GM18526 (cell line): ENCODE data around the gene SCGB1A1.

Experiments
- POLR2A ChIP-seq: IDR thresholded peaks from 3 replicates; pipeline ENCODE4 v1.6.1; 2011; ENCODE audit not compliant: insufficient read length; ENCODE audit errors: extremely low read depth

SCGB1A1 gene

GRCh38 chr11:62410972-62411371 lies 7.9 kb upstream of the SCGB1A1 start:
- TF ChIP-seq POLR2A = no peak

GRCh38 chr11:62411524-62411923 lies 7.3 kb upstream of the SCGB1A1 start:
- TF ChIP-seq POLR2A = no peak

- no peak for TF ChIP-seq POLR2A
Observed at GRCh38 chr11:62413060-62413696, 5.7 kb upstream of the SCGB1A1 start.

- no peak for TF ChIP-seq POLR2A
Observed at GRCh38 chr11:62416596-62416995, 2.2 kb upstream of the SCGB1A1 start.

GRCh38 chr11:62418136-62418535 lies 697 bp upstream of the SCGB1A1 start:
- no peak for TF ChIP-seq POLR2A

GRCh38 chr11:62419314-62419929 lies 589 bp downstream of the SCGB1A1 start:
- no peak for TF ChIP-seq POLR2A

GRCh38 chr11:62419943-62420342 lies 1.1 kb downstream of the SCGB1A1 start:
- TF ChIP-seq POLR2A = no peak

- no peak for TF ChIP-seq POLR2A
Observed at GRCh38 chr11:62420882-62421281, 2.0 kb downstream of the SCGB1A1 start.

GRCh38 chr11:62421996-62422395 lies 3.2 kb downstream of the SCGB1A1 start:
- no peak for TF ChIP-seq POLR2A

GRCh38 chr11:62423012-62423411 lies 4.2 kb downstream of the SCGB1A1 start:
- no peak for TF ChIP-seq POLR2A

GRCh38 chr11:62427630-62428233 lies 8.9 kb downstream of the SCGB1A1 start:
- no peak for TF ChIP-seq POLR2A

GRCh38 chr11:62428871-62429560 lies 10.2 kb downstream of the SCGB1A1 start:
- no peak for TF ChIP-seq POLR2A

- TF ChIP-seq POLR2A = no peak
Observed at GRCh38 chr11:62430425-62430824, 11.6 kb downstream of the SCGB1A1 start.

- TF ChIP-seq POLR2A = no peak
Observed at GRCh38 chr11:62431171-62431901, 12.5 kb downstream of the SCGB1A1 start.

- no peak for TF ChIP-seq POLR2A
Observed at GRCh38 chr11:62432695-62433094, 13.9 kb downstream of the SCGB1A1 start.
